HG02885 (cell line): Measurements from ENCODE around the gene WNT9B.

Source experiments
- ATAC-seq: cut with Tn5 transposase; IDR thresholded peaks from one replicate; pipeline ENCODE4 v1.9.1; 2021; ENCODE audit warnings: mild to moderate bottlenecking; ENCODE audit not compliant: unreplicated experiment, poor library complexity

The WNT9B gene

DNA sequence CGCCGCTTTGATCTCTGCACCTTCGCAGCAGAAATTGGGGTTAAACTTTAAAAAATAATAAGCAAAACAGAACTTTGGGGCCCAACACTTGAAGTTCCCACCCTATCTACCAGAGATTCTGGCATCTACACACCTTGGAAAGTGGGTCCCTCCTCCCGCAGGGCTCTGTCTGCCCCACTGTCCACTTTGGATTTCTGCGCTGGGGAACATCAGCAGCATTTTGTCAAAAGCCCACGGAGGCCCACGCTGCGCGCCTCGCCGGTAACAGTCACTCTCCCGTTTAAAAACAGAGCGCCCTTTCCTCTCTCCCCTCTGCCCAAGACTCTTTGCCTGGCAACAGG lies 725 bp upstream of the WNT9B start:
- no peak for ATAC-seq

DNA sequence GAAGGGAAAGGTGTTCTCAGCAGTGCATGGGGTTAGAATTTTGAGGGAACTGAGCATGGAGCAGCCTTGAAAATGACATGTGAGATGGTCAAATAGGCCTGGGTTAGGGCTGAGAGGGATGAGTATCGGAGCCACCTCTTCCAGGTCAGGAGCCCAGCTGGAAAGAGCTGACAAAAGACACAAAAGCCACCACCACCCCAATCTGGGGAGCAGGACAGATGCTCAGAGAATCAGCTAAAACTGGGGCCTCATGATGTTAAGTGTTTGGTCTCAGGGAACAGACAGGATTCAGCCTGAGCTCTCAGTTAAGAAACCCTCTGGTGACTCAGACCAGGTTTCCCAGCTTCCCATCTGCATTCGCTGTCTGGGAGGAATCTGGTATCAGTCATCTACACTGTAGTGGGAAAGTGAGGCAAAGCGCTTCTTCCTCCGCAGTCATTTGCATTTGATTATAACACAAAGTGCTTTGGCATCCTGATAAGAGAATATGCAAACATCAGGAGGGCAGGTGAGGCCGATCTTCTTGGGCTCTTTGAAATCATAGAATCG lies 2.6 kb downstream of the WNT9B start:
- no peak for ATAC-seq

DNA sequence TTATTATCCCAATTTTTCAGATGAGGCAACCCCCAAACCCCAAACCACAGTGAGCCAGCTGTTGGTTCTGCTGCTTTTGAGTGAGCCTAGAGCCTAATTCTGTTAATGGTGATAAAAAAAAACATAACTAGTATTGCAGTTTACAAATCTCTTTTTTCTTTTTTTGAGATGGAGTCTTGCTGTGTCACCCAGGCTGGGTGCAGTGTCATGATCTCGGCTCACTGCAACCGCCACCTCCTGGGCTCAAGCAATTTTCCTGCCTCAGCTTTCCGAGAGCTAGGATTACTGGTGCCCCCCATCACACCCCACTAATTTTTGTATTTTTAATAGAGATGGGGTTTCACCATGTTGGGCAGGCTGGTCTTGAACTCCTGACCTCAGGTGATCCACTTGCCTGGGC lies 3.1 kb downstream of the WNT9B start:
- no peak for ATAC-seq

DNA sequence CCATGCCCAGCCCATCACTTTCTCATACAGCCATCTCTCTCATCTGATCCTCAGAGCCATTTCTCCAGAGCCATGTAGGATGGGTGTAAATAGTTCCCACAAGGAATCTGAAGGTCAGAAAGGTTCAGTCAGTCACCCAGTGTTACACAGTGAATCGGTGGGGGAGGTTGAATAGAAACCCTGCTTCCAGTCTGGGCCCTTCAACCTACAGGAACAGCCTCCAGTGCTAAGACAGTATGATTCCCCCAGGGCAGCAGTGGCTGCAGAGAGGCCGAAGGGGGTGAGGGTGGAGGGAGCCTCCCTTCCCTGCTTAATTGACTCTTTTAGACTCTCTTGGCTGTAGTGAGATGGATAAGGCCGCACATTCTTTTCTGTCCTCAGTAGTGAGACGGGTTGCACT lies 3.6 kb downstream of the WNT9B start:
- ATAC-seq, result no peak

DNA sequence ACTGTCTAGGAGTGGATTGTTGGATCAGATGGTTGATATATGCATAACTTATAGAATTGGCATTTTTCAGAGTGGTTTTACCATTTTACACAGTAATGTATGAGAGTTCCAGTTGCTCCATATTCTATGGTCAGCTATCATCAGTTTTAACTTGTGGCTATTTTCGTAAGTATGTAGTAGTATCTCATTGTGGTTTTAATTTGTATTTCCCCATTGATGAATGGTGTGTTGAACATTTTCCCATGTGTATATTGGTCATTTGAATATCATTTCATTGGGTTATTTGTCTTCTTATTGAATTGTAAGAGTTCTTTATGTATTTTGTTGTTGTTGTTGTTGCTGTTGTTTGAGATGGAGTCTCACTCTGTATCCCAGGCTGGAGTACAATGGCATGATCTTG lies 6.2 kb downstream of the WNT9B start:
- ATAC-seq, result no peak

DNA sequence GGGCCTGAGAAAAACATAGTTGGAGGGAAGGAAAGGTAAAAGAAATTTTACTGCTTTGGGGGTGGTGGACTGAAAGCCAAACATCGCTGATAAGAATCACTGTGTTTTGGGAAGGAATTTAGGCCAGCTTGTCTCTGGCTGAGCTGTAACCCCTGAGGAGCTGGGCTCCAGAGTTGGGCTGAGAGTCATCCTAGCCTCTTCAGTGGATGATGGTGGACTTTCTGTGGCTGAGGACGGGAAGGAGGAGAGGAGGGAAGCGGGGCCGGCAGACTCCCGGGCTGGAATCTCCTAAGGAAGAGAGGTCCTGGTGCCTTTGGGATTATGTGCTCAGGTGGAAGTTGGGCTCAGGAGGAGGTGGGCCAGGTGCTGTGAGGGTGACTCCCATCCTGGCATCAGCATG lies 8.6 kb downstream of the WNT9B start:
- no peak for ATAC-seq

DNA sequence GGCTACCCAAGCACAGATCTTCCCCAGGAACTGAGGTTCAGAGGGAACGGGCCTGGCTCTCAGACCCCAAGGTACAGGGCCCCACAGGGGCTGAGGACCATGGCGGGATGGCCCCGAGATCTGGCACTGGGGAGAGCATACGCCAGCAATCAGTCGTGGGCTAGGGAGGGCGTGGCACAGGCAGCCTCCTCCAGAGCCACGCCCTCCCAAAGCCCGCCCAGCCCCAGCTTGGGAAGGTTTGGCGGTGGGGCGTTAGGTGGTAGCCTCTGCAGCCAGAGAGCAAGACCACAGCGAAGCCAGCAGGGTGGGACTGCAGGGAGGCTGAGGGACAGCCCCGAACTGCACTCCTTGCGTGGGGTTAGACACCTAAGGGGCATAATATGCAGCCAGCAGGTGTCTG lies 11.6 kb downstream of the WNT9B start:
- no peak for ATAC-seq

DNA sequence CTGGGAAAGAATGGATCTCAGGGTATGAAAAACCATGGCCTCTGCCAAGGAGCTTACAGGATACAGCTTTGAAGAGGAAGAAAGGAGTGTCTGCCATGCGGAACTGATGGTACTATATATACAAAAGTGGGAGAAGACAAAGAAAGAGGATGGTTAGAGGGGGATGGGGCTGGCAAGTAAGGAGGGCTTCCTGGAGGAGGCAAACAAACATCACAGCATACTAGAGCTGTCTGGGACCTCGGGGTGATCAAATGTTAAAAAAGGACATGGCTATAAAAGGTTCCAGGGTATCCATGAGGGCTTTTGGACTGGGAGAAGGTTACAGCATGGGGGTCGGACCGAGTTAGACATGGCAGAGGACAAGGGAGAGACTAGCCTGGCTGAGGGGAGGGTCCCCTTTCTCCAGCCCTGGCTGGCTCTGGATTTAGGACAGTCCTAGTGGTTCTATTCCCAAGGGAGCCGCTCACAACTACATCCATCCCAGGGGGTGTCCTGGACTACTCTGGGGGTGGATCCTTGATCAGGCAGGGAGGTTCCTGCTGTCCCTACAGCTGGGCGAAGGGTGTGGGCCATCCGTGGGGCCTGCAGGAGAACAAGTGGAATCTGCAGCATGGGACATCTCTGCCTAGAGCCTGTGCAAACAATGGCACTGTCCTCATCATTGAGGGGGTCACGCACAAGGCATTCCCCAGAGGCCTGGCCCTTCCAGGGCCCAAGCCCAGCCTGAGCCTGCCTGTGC lies 12.2 kb downstream of the WNT9B start:
- ATAC-seq, result no peak

DNA sequence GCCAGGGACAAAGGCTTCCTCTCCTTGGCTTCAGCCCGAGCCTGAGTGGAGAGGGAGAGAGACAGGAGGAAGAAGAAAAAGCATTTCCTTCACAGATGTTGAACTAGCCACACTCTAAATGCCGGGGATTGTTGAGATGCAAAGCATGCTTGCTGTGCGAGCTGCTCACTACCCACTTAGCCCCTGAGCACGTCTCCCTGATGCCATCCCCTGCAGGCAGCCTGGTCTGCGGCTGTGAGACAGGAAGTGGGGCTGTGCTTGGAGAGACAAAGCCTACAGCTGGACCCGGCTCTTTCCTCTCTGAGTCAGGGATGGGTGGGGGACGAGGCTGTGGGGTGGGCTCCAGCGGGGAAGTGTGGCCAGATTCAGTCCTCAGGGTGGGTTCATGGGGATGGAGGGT lies 13.7 kb downstream of the WNT9B start:
- ATAC-seq, result no peak

DNA sequence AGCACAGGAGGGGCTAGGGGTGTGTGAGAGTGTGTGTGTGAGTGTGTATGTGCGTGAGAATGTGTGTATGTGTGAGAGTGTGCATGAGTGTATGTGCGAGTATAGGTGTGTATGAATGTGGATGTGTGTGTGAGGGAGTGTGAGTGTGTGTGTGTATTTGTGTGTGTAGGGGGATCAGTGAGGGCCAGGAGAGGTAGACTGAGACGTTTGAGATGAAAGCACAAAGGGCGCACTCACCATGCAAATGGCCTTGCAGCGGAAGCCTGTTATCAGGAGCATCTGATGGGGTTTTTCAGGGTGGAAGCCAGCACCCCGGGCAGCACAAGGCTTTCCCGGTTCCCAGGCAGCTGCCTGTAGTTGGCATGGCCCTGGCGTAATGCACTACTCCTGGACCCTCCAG lies 14.9 kb downstream of the WNT9B start:
- no peak for ATAC-seq

DNA sequence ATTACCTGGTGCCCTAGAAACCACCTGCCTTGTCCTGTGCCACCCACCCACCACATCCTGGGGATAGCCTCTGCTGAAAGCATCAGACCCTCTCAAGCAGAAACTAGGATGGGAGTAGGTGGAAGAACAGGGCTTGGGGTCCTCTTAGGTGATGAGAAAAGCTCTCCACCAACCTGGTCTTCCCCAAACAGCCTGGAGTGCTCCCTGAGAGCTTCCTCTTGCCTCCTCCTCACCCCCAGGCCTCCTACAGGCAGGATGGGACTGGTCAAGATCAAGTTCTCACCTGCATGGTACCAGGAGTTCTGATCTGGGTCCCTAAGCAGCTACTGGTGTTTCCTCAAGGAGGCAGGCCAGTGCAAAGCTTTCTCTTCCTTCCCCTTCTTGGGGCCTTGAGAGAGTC lies 15.4 kb downstream of the WNT9B start:
- no peak for ATAC-seq

DNA sequence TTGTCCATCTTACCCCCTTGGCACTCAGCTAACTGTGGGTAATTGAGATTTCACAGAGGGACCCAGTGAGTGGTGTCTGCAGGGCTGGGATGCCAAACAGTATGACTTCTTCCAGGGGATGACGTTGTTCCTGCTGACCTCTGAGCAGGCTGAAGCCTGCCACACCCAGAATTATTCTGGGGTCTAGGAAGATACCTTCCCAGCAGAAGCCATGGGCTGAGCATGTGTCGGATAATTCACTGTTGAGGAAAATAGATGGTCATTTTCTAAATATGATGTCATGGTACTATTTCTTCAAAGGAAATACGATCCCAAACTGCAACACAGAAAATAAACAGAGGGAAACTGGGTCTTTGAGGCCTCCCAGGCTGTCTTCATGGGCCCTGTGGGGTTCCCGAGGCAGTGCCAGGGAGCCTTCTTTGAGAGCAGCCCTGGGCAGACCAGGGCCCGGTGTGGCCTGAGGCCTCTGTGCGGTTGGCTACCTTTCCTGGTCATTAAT lies 17.4 kb downstream of the WNT9B start:
- no peak for ATAC-seq

DNA sequence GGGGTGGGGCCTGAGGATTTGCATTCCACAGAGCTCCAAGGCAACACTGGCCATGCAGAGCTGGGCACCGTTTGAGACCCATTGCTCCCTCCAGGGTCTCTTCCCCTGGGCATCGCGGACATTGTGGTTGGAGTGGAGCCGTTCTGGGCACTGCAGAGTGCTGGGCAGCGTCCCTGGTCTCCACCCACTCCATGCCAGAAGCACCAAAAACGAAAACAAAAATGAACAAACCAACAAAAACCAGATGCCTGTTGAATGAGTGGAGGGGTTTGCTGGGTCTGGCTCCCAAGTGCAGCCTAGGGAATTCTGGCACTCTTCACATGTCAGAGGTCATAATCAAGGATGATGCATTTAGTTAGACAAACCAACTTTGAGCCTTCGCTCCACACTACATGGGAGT lies 17.9 kb downstream of the WNT9B start:
- ATAC-seq, result no peak

DNA sequence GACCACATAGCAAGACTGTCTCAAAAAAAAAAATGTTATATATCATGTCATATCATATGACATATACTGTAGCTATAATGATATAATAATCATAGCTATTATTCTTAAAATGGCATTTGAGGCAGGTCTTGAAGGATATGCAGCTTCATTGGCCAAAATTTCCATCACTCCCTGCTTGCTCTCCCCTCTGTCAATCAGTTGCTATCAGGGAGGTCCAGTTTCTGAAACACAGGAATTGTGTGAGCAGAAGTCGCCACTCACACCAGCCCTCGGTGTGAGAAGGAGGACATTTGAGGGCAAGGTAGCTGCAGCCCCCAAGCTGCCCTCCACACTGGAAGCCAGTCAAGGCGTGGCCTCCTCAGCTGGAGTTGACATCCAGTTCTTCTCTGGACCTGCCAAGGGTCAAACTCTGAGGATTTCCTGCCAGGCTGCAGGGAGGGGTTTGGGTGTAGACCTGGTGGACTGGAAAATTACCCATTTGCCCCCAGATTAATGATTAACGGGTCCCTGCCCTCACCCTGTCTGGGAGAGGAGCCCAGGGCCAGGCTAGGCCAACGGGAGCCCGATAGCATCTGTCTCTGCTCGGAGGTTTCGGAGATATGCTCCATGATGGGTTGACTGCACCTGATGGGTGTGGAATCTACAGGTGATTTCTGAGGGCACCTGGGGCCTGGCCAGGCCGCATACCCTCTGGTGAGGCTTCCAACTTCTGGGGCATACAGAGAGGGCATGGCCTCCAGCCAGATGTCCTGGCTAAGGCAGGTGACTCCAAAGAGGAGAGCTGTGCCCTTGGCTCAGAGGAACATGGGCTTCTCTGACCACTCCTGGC lies 18.8 kb downstream of the WNT9B start:
- no peak for ATAC-seq

DNA sequence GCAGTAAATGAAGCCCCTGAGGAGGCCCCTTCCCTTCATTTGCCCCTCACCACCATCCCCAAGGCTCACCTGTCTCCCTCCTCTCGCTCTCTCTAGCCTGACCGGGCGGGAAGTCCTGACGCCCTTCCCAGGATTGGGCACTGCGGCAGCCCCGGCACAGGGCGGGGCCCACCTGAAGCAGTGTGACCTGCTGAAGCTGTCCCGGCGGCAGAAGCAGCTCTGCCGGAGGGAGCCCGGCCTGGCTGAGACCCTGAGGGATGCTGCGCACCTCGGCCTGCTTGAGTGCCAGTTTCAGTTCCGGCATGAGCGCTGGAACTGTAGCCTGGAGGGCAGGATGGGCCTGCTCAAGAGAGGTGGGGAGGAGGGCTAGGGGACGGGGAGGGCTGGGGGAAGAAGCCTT lies 21.0 kb downstream of the WNT9B start:
- no peak for ATAC-seq

DNA sequence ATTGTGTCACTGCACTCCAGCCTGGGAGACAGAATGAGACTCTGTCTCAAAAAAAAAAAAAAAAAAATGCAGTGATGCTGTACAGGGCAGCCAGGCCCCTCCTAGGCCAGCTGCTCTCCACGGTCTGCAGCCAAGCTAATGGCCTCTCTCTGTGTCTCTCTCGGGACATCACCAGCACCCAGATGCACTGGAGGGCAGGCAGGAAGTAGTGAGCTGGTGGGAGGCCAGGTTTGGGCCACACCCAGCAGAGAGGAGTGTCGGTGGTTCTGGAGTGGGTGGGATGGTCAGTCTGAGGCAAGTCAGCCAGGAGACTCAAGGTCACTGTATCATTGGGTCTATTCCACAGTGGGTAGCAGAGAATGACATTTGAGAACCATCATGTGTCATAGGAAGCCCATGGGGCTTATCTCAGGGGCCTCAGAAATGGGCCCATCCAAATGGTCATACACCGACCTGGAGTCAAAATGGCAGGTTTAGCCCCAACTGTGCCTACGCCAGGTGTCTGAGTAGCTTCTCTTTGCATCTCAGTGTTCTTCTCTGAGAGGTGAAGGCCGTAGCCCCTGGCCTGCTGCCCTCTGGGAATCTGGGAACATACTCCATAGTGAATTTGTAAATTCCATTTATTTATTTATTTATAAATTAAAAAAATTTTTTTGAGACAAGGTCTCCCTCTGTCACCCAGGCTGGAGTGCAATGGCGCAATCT lies 22.7 kb downstream of the WNT9B start:
- no peak for ATAC-seq

DNA sequence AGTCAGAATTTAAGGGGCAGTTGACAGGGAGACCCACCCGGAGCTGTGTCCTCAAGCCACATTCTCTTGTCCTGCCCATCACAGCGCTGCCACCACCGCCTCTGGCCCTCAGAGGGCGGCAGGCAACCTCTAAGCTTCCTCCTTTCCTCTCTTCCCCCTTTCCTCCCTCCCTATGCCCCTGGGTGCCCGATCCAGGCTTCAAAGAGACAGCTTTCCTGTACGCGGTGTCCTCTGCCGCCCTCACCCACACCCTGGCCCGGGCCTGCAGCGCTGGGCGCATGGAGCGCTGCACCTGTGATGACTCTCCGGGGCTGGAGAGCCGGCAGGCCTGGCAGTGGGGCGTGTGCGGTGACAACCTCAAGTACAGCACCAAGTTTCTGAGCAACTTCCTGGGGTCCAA lies 23.5 kb downstream of the WNT9B start:
- no peak for ATAC-seq

DNA sequence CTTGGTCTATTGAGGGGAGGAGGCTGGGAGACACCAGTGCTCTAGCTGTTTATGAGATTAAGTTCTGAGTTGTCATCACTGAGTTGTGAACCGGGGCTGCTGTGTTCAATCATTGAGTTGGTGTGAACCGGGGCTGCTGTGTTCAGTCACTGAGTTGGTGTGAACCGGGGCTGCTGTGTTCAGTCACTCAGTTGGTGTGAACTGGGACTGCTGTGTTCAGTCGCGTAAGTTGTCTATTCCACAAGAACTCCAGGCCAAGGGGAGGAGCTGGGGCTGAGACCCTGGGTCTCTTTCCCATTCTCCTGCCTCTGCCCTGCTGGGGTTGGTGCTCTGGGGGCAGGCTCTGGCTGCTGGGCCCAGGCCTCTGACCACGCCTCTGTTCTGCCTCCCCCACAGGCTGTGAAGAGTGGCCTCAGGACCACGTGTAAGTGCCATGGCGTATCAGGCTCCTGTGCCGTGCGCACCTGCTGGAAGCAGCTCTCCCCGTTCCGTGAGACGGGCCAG lies 24.5 kb downstream of the WNT9B start:
- ATAC-seq, result no peak

DNA sequence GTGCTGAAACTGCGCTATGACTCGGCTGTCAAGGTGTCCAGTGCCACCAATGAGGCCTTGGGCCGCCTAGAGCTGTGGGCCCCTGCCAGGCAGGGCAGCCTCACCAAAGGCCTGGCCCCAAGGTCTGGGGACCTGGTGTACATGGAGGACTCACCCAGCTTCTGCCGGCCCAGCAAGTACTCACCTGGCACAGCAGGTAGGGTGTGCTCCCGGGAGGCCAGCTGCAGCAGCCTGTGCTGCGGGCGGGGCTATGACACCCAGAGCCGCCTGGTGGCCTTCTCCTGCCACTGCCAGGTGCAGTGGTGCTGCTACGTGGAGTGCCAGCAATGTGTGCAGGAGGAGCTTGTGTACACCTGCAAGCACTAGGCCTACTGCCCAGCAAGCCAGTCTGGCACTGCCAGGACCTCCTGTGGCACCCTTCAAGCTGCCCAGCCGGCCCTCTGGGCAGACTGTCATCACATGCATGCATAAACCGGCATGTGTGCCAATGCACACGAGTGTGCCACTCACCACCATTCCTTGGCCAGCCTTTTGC lies 25.0 kb downstream of the WNT9B start:
- ATAC-seq, result no peak

DNA sequence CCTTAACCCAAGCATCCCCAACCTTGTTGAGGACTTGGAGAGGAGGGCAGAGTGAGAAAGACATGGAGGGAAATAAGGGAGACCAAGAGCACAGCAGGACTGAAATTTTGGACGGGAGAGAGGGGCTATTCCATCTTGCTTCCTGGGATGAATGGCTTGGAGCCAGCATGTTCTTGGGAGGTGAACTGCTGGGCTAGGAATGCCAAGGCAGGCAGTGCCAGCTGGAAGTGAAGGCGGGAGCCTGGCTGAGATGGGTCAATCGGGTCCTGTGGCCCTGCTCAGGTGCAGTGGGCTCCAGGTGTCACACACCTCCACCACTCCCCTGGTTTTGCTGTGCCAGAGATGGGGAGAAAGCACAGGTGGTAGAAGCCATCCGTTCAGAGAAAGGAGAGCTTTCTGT lies 25.5 kb downstream of the WNT9B start:
- ATAC-seq, result no peak

DNA sequence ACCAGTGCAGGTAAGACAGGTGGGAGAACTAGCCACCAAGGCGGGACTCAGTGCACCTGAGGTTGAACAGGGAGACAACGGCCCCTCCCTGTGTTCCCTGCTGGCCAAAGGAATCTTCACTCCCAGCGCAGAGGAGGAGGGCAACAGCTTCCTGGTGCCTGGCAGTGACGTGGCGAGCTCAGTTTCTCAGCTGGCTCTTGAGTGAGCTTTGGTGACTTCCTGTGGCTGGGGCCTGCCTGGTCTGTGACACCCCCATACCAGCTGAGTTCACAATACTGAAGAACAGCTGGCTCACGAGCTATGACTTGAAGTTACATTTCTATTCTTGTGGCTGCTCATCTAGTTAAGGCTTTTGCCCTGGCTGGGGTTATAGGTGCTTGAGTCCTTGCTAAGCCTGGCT lies 26.1 kb downstream of the WNT9B start:
- no peak for ATAC-seq
